Prostate gland (tissue), 2 donors: Measurements from ENCODE around the gene PTK6. TPM values are rescaled to one million over a fixed set of nuclear protein-coding genes. Genes with fewer than 3 reads are reported as not detected.

Source experiments
- DNase-seq: peaks from one replicate; pipeline ENCODE4 v3.0.0-alpha.2; 2019; ENCODE audit warnings: low spot score
- H3K27ac ChIP-seq, 2 donors: fragments of 200-600 bp; sonication (generic); 2 replicates each; pipeline ENCODE4 v1.5.1; 2017 to 2019
- H3K27me3 ChIP-seq: fragments of 200-600 bp; sonication (generic); replicated peaks from 2 replicates; pipeline ENCODE4 v1.5.1; 2019; ENCODE audit not compliant: insufficient read depth
- H3K36me3 ChIP-seq, 2 donors: fragments of 200-600 bp; sonication (generic); 1 replicate in 1 of 2; 2 replicates in 1 of 2; pipeline versions ENCODE4 v1.5.1 to v1.8.1; 2017 to 2019
- H3K4me1 ChIP-seq: fragments of 200-600 bp; sonication (generic); replicated peaks from 2 replicates; pipeline ENCODE4 v1.5.1; 2019
- H3K4me3 ChIP-seq, 2 donors: fragments of 200-600 bp; sonication (generic); 2 replicates each; pipeline ENCODE4 v1.5.1; 2017 to 2019
- H3K9me3 ChIP-seq: fragments of 200-600 bp; sonication (generic); 2 replicates; pipeline ENCODE4 v1.5.1; 2017
- POLR2A ChIP-seq: fragments of 450-650 bp; IDR thresholded peaks from one replicate; pipeline ENCODE4 v1.6.1; 2016; ENCODE audit warnings: antibody characterized with exemption, mild to moderate bottlenecking
- POLR2AphosphoS5 ChIP-seq: sonication (generic); formaldehyde crosslinking; IDR thresholded peaks from one replicate; pipeline ENCODE4 v1.6.1; 2017; ENCODE audit warnings: antibody characterized with exemption
- WGBS: methylation state at CpG from one replicate; pipeline ENCODE4 v1.1.5; 2018; 5-methylcytosine and 5-hydroxymethylcytosine counted together
- intact Hi-C: fragments of 100-400 bp; cut with DNase I; formaldehyde crosslinking; loops from one replicate; pipeline ENCODE4 v1.14.2; 2022
- total RNA-seq, 2 donors: library from RNA; depleted of rRNA; stranded (reverse); fragments of >200 nt; gene quantifications; one replicate each; pipeline ENCODE4 v1.1.0, GENCODE V29; 2016
- TF ChIP-seq, protein P1 (sequence below), 4 experiments: fragments of 200-600 bp in 2 of 4; fragments of 450-650 bp in 2 of 4; sonication (generic) in 2 of 4; IDR thresholded peaks; 1 replicate in 3 of 4; 2 replicates in 1 of 4; pipeline ENCODE4 v1.5.1; 2016 to 2019; ENCODE audit warnings: antibody characterized with exemption in 4 of 4, mild to moderate bottlenecking in 2 of 4, moderate library complexity in 2 of 4

PTK6 gene
- total RNA-seq, 2 donors from 2014 or later, result 0.77 to 1.1 TPM

DNA sequence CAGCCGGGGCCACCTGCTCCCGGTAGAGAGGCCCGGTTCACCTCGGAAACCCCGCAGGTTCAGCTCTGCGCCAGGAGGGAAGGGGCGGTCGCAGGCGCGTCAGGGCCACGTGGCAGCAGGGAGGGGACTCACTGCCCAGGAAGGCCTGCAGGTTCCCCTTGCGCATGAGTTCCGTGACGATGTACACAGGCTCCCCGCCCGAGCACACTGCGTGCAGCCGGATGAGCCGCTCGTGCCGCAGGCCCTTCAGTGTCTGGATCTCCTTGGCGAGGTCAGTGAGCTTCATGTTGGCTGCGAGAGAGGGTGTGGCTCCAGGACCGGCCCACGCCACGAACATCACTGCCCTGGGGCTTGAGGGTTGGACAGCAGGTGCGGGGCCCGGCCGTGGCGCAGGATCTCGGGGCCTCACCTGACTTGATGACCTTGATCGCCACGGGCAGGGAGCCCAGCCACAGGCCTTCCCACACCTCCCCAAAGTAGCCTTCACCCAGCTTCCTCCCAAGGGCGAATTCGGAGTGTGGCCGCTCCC is 4.9 kb upstream of the PTK6 start:
- 89% methylated on average over 35 of the region's 36 CpGs for WGBS
- DNase-seq, result no peak
- TF ChIP-seq, protein P1, sequence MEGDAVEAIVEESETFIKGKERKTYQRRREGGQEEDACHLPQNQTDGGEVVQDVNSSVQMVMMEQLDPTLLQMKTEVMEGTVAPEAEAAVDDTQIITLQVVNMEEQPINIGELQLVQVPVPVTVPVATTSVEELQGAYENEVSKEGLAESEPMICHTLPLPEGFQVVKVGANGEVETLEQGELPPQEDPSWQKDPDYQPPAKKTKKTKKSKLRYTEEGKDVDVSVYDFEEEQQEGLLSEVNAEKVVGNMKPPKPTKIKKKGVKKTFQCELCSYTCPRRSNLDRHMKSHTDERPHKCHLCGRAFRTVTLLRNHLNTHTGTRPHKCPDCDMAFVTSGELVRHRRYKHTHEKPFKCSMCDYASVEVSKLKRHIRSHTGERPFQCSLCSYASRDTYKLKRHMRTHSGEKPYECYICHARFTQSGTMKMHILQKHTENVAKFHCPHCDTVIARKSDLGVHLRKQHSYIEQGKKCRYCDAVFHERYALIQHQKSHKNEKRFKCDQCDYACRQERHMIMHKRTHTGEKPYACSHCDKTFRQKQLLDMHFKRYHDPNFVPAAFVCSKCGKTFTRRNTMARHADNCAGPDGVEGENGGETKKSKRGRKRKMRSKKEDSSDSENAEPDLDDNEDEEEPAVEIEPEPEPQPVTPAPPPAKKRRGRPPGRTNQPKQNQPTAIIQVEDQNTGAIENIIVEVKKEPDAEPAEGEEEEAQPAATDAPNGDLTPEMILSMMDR (IDR thresholded peaks at IDR 0.05), result peak in 1 of 4 experiments; percentile 14
- no peak for TF ChIP-seq POLR2AphosphoS5
- TF ChIP-seq POLR2A, result no peak
- Histone ChIP-seq H3K4me1 (no peaks in the 10 kb centered on the region), H3K27me3 (no peaks in the 10 kb centered on the region), H3K4me3 (no peak overlapping the region), H3K36me3 (no peaks in the 10 kb centered on the region), H3K9me3 (no peaks in the 10 kb centered on the region), H3K27ac (peak overlapping the region in 1 of 2 donors; percentile 72)
- intact Hi-C loops, result no loop called here

DNA sequence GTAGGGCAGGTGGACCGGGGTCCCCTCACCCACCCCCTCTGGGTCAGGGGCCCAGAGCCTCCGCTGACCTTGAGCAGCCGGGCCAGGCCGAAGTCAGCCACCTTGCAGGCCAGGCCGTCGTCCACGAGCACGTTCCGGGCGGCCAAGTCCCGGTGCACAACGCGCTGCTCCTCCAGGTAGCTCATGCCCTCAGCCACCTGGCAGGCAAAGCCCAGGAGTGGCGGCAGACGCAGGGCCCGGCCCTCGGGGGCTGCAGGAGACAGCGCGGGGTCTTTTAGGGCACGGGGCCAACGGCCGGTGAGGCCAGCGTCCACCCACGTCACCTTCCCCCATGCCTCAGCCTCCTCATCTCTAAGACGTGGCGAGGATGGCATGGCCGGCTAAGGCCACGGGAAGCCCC is 4.2 kb upstream of the PTK6 start:
- Histone ChIP-seq H3K4me3 (no peak overlapping the region), H3K27ac (peak overlapping the region in 1 of 2 donors; percentile 72), H3K27me3 (no peaks in the 10 kb centered on the region), H3K9me3 (no peaks in the 10 kb centered on the region), H3K36me3 (no peaks in the 10 kb centered on the region), H3K4me1 (peaks cover 4% of the 10 kb centered on the region)
- 92% methylated on average over 24 of the region's 28 CpGs for WGBS
- intact Hi-C loops, result no loop called here
- no peak for DNase-seq
- no peak for TF ChIP-seq POLR2AphosphoS5
- TF ChIP-seq POLR2A, result no peak
- TF ChIP-seq, protein P1 (IDR thresholded peaks at IDR 0.05), result no peak

DNA sequence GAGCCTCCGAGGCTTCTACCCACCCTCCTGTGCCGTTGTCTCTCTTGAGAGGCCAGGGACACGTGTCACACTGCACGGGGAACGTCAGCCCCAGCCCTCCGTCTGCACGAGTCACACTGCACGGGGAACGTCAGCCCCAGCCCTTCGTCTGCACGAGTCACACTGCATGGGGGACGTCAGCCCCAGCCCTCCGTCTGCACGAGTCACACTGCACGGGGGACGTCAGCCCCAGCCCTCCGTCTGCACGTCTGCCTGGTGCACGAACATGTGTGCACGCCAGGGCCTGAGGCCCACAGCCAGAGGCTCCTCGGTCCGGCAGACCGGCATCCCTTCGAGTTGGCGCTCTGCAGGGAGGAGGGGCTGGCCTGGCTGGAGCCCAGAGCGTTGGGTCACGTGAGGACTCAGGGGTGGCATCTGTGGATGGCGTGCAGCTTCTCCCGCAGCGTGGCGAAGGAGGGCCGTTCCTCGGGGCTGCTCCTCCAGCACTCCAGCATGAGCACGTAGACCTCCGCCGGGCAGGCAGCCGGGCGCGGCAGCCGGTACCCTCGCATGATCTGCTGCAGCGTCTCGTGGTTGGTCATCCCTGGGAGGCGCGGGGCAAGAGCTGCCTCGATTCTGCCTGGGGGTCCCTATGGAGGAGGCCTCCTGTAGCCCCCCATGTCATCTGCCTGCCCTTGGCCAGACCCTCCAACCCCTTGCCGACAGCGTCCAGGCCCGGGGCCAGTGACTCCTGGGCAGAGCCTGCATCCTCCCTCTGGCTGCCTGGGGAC is 3.4 kb upstream of the PTK6 start:
- TF ChIP-seq, protein P1 (IDR thresholded peaks at IDR 0.05), result no peak
- no peak for TF ChIP-seq POLR2AphosphoS5
- no peak for TF ChIP-seq POLR2A
- H3K36me3 ChIP-seq, result no peaks in the 10 kb centered on the region
- no peak for DNase-seq
- H3K4me3 ChIP-seq, result no peak overlapping the region
- 65% methylated on average over 35 of the region's 49 CpGs for WGBS
- H3K27me3 ChIP-seq, result no peaks in the 10 kb centered on the region
- peaks cover 5% of the 10 kb centered on the region for H3K4me1 ChIP-seq
- intact Hi-C loops, result no loop called here
- H3K9me3 ChIP-seq, result no peaks in the 10 kb centered on the region
- no peak overlapping the region for H3K27ac ChIP-seq

DNA sequence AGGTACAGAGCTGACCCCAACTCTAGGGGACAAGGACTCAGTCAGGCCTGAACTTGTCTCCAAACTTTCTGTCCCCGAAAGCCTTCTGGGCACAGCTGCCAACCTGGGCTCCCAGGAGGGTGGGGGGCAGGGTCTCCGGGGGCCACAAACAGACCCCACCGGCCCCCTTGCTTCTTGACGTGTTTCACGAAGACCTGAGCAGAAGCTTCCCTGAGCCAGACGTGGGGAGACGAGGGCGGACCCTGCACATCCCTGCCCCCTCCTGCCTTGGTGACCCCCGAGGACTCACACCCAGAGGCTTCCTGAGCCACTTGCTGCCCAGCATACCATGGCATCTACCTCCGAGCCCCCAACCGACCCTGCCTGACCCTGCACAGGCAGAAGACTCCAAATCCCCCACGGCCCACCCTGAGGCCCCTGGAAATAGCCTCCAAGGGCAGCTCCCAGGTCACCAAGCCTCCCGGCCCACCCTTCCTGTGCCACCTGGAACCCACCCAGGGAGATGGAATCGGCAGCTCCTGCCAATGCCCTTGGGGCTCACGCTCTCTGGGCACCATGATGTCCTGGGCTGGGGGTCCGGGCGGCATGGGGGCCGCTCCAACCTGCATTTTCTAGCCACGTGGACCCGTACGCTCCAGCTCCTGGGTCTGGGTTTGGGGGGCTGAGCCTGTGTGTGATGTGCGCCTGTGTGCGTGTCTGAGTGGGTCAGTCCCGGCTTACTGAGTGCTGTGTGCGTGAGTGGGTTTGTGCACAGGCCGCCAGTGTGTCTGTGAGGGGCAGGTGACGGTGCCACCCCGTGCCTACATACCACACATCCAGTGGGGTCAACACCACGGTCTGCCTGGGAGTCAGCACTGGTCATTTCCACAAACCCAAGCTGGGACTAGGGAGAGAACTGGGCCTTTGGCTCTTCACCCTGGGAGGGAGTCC is 2.5 kb upstream of the PTK6 start:
- H3K4me3 ChIP-seq, result no peak overlapping the region
- DNase-seq, result no peak
- 88% methylated on average over 28 of the region's 29 CpGs for WGBS
- peak overlapping the region in 1 of 2 donors; percentile 80 for H3K27ac ChIP-seq
- H3K9me3 ChIP-seq, result no peaks in the 10 kb centered on the region
- TF ChIP-seq POLR2AphosphoS5, result no peak
- TF ChIP-seq, protein P1 (IDR thresholded peaks at IDR 0.05), result no peak
- no peak for TF ChIP-seq POLR2A
- intact Hi-C loops, result loop anchor here (5.0 to 10.0 kb wide), 2 partner anchors 325 to 433 kb away; partner anchors contain the start of genes ABHD16B and TPD52L2
- peaks cover 5% of the 10 kb centered on the region for H3K4me1 ChIP-seq
- no peaks in the 10 kb centered on the region for H3K27me3 ChIP-seq
- no peaks in the 10 kb centered on the region for H3K36me3 ChIP-seq
